ENCODE results near the gene RPSA. TPM values are rescaled to one million over a fixed set of nuclear protein-coding genes. Genes with fewer than 3 reads are reported as not detected.

The RPSA gene
- total and polyA plus RNA-seq, 9 of the 15 experiments (the other 6 are each of a cell fraction or from before 2014, with no cell fraction given) = 2,290 to 4,272 (median 2,730) TPM

GRCh38 chr3:39407773-39408492 lies 1.4 kb downstream of the RPSA start (continued):
- 0 out of 2 replicates have a peak, but pooled peaks have one; percentile 55 for TF ChIP-seq AFF4 (CRISPR knock-in tag; IDR thresholded peaks at IDR 0.05)
- TF ChIP-seq IFI16 (CRISPR knock-in tag; IDR thresholded peaks at IDR 0.05) = no peak
- TF ChIP-seq SP1 (CRISPR knock-in tag; IDR thresholded peaks at IDR 0.05) = no peak
- peak; percentile 62; the same call in 1 of the 2 replicates for TF ChIP-seq ZNF41 (CRISPR knock-in tag; conservative IDR thresholded peaks at IDR 0.05)
- peak in 1 of 2 experiments; percentile 53; a peak in 1 of 4 replicates for TF ChIP-seq TEAD1 (CRISPR knock-in tag; IDR thresholded peaks at IDR 0.05)
- TF ChIP-seq CHCHD3 (CRISPR knock-in tag; IDR thresholded peaks at IDR 0.05) = 0 out of 2 replicates have a peak, but pooled peaks have one; percentile 13
- TF ChIP-seq MBD1 (CRISPR knock-in tag; IDR thresholded peaks at IDR 0.05) = no peak
- no peak for TF ChIP-seq SLC30A9 (CRISPR knock-in tag; IDR thresholded peaks at IDR 0.05)
- TF ChIP-seq ZNF830 (CRISPR knock-in tag; IDR thresholded peaks at IDR 0.05) = no peak
- TF ChIP-seq FOXK1 (CRISPR knock-in tag; IDR thresholded peaks at IDR 0.05; ENCODE audit: borderline replicate concordance) = no peak
- TF ChIP-seq ZBED1 (IDR thresholded peaks at IDR 0.05) = no peak
- peak; percentile 64; the same call in 1 of the 2 replicates for TF ChIP-seq HNRNPL (IDR thresholded peaks at IDR 0.05; ENCODE audit: low read depth, low read length)
- peak in 1 of 2 experiments; percentile 39; a peak in 1 of 4 replicates for TF ChIP-seq SRF (CRISPR knock-in tag; IDR thresholded peaks at IDR 0.05)
- no peak for TF ChIP-seq PHF8 (IDR thresholded peaks at IDR 0.05; ENCODE audit: borderline replicate concordance, low read length)
- no peak for TF ChIP-seq ZC3H11A (IDR thresholded peaks at IDR 0.05; ENCODE audit: low read depth, low read length)
- TF ChIP-seq GABPB2 (CRISPR knock-in tag; conservative IDR thresholded peaks at IDR 0.05) = no peak
- no peak for TF ChIP-seq E2F5 (CRISPR knock-in tag; IDR thresholded peaks at IDR 0.05)
- 0 out of 2 replicates have a peak, but pooled peaks have one; percentile 36 for TF ChIP-seq ELF4 (CRISPR knock-in tag; IDR thresholded peaks at IDR 0.05)
- TF ChIP-seq CREB1 (IDR thresholded peaks at IDR 0.05) = no peak
- no peak for TF ChIP-seq CREB1 (CRISPR knock-in tag; IDR thresholded peaks at IDR 0.05)
- no peak for TF ChIP-seq MEF2A (IDR thresholded peaks at IDR 0.05; ENCODE audit: control insufficient read depth, low read depth, low read length)
- no peak for TF ChIP-seq ZNF77 (CRISPR knock-in tag; IDR thresholded peaks at IDR 0.05)
- no peak for TF ChIP-seq ZNF217 (CRISPR knock-in tag; IDR thresholded peaks at IDR 0.05)
- 0 out of 2 replicates have a peak, but pooled peaks have one; percentile 9 for TF ChIP-seq BRD4 (IDR thresholded peaks at IDR 0.05)
